Neural cell (in vitro differentiated cells): ENCODE results near the gene ACSS2. TPM values are rescaled to one million over a fixed set of nuclear protein-coding genes. Genes with fewer than 3 reads are reported as not detected.

Experiments
- H2AFZ ChIP-seq: fragments of 200-600, 300-800 bp; sonication (generic), shearing (Covaris generic); 2 replicates; pipeline ENCODE4 v1.6.0; 2014; ENCODE audit warnings: low read depth, mild to moderate bottlenecking, antibody characterized with exemption, low read length, moderate library complexity
- H3F3A ChIP-seq: fragments of 200-600 bp; shearing (Covaris generic); 2 replicates; pipeline ENCODE4 v1.6.1; 2016; ENCODE audit warnings: mild to moderate bottlenecking, moderate library complexity, mixed read lengths, antibody characterized with exemption, low read length; ENCODE audit not compliant: insufficient read depth, poor library complexity, severe bottlenecking
- H3K27ac ChIP-seq: fragments of 200-600, 300-800 bp; sonication (generic), shearing (Covaris generic); 2 replicates; pipeline ENCODE4 v1.5.1; 2014; ENCODE audit warnings: mild to moderate bottlenecking, low read length, moderate library complexity
- H3K27me3 ChIP-seq: fragments of 300-800, 200-600 bp; sonication (generic), shearing (Covaris generic); 2 replicates; pipeline ENCODE4 v1.6.0; 2014; ENCODE audit warnings: mild to moderate bottlenecking, low read depth, low read length, moderate library complexity; ENCODE audit not compliant: insufficient read depth
- H3K36me3 ChIP-seq: fragments of 300-800, 200-600 bp; sonication (generic), shearing (Covaris generic); 2 replicates; pipeline ENCODE4 v1.5.1; 2014; ENCODE audit warnings: mild to moderate bottlenecking, antibody characterized with exemption, low read length, moderate library complexity; ENCODE audit not compliant: insufficient read depth
- H3K4me2 ChIP-seq: fragments of 300-800, 200-600 bp; sonication (generic), shearing (Covaris generic); 2 replicates; pipeline ENCODE4 v1.6.0; 2014; ENCODE audit warnings: mild to moderate bottlenecking, low read length
- H3K4me3 ChIP-seq: fragments of 300-800, 200-600 bp; sonication (generic), shearing (Covaris generic); 2 replicates; pipeline ENCODE4 v1.5.1; 2014; ENCODE audit warnings: mild to moderate bottlenecking, low read length, moderate library complexity
- H3K79me2 ChIP-seq: fragments of 200-600 bp; shearing (Covaris generic); replicated peaks from 2 replicates; pipeline ENCODE4 v1.6.0; 2014; ENCODE audit warnings: mild to moderate bottlenecking, low read length, moderate library complexity; ENCODE audit not compliant: insufficient read depth
- H3K9ac ChIP-seq: fragments of 300-800, 200-600 bp; sonication (generic), shearing (Covaris generic); 2 replicates; pipeline ENCODE4 v1.6.1; 2016; ENCODE audit warnings: mild to moderate bottlenecking, low read length, mixed read lengths
- H3K9me2 ChIP-seq: fragments of 200-600 bp; shearing (Covaris generic); 2 replicates; pipeline ENCODE4 v1.6.1; 2016; ENCODE audit warnings: mild to moderate bottlenecking, low read length, mixed read lengths; ENCODE audit not compliant: insufficient read depth
- H3K9me3 ChIP-seq: fragments of 200-600, 300-800 bp; sonication (generic), shearing (Covaris generic); 2 replicates; pipeline ENCODE4 v1.6.1; 2016; ENCODE audit warnings: mild to moderate bottlenecking, mixed run types, low read length, moderate library complexity, mixed read lengths
- H4K20me1 ChIP-seq: fragments of 200-600 bp; shearing (Covaris generic); 2 replicates; pipeline ENCODE4 v1.6.1; 2016; ENCODE audit warnings: mild to moderate bottlenecking, mixed run types; ENCODE audit not compliant: insufficient read depth
- CTCF ChIP-seq: fragments of 450-650 bp; IDR thresholded peaks from 2 replicates; pipeline ENCODE4 v1.5.1; 2014; ENCODE audit warnings: antibody characterized with exemption, mild to moderate bottlenecking, moderate library complexity; ENCODE audit not compliant: poor library complexity, severe bottlenecking
- EP300 ChIP-seq: fragments of 450-650 bp; conservative IDR thresholded peaks from 2 replicates; pipeline ENCODE4 v1.6.1; 2014; ENCODE audit warnings: antibody characterized with exemption, mild to moderate bottlenecking, moderate library complexity; ENCODE audit not compliant: poor library complexity, severe bottlenecking
- MXI1 ChIP-seq: fragments of 450-650 bp; conservative IDR thresholded peaks from 2 replicates; pipeline ENCODE4 v1.6.1; 2014; ENCODE audit warnings: antibody characterized with exemption, mild to moderate bottlenecking; ENCODE audit not compliant: poor library complexity, severe bottlenecking
- POLR2AphosphoS5 ChIP-seq: IDR thresholded peaks from 2 replicates; pipeline ENCODE4 v1.6.1; 2012
- RAD21 ChIP-seq: fragments of 450-650 bp; conservative IDR thresholded peaks from 2 replicates; pipeline ENCODE4 v1.6.1; 2014; ENCODE audit warnings: antibody characterized with exemption, mild to moderate bottlenecking, moderate library complexity
- REST ChIP-seq: IDR thresholded peaks from 2 replicates; pipeline ENCODE4 v1.6.1; 2012; ENCODE audit warnings: borderline replicate concordance
- TAF1 ChIP-seq: IDR thresholded peaks from 2 replicates; pipeline ENCODE4 v1.6.1; 2012; ENCODE audit warnings: low read depth
- polyA plus RNA-seq: library from polyadenylated mRNA; depleted of rRNA; stranded (reverse); fragments of >200 nt; gene quantifications from 2 replicates; pipeline ENCODE4 v1.2.3, GENCODE V29; 2014

The ACSS2 gene
- polyA plus RNA-seq, 1 donor from 2014 or later: 12.3 TPM

- Histone ChIP-seq H2AFZ (no peak overlapping the region), H4K20me1 (no peaks in the 10 kb centered on the region), H3K79me2 (no peaks in the 10 kb centered on the region), H3K27me3 (no peaks in the 10 kb centered on the region), H3K27ac (no peak overlapping the region), H3K9ac (no peak overlapping the region), H3K4me3 (no peak overlapping the region), H3F3A (no peaks in the 10 kb centered on the region), H3K36me3 (no peaks in the 10 kb centered on the region), H3K9me2 (no peaks in the 10 kb centered on the region), H3K9me3 (no peaks in the 10 kb centered on the region), H3K4me2 (no peak overlapping the region)
- no peak for TF ChIP-seq CTCF
- no peak for TF ChIP-seq POLR2AphosphoS5
- TF ChIP-seq REST: no peak
- TF ChIP-seq EP300: no peak
- no peak for TF ChIP-seq MXI1
- TF ChIP-seq TAF1: no peak
- TF ChIP-seq RAD21: no peak
Measured at GRCh38 chr20:34951652-34952051, 75.2 kb downstream of the ACSS2 start.

GRCh38 chr20:34952671-34953070 is 76.3 kb downstream of the ACSS2 start:
- Histone ChIP-seq H3K9me3 (no peaks in the 10 kb centered on the region), H3K4me2 (no peak overlapping the region), H3K9me2 (no peaks in the 10 kb centered on the region), H3K4me3 (no peak overlapping the region), H2AFZ (no peak overlapping the region), H4K20me1 (no peaks in the 10 kb centered on the region), H3K9ac (no peak overlapping the region), H3K36me3 (no peaks in the 10 kb centered on the region), H3K27ac (no peak overlapping the region), H3K79me2 (no peaks in the 10 kb centered on the region), H3F3A (no peaks in the 10 kb centered on the region), H3K27me3 (no peaks in the 10 kb centered on the region)
- no peak for TF ChIP-seq REST
